Fibroblast of the aortic adventitia (primary cell): ENCODE measurements around the gene GOSR1. TPM values are rescaled to one million over a fixed set of nuclear protein-coding genes. Genes with fewer than 3 reads are reported as not detected.
"Not testable (repeated sequence)": the region's sequence is repeated elsewhere in the genome, so short reads cannot be mapped to it uniquely, and the experiment has no call there.

Experiments used
- DNase-seq: peaks from one replicate; pipeline ENCODE4 v3.0.0-alpha.2; 2010; ENCODE audit warnings: low read depth
- H3K4me3 ChIP-seq: 2 replicates; pipeline ENCODE4 v1.5.1; 2011; ENCODE audit warnings: low read depth, mild to moderate bottlenecking, control low read depth, low read length, moderate library complexity
- CTCF ChIP-seq: IDR thresholded peaks from 2 replicates; pipeline ENCODE4 v1.5.1; 2011; ENCODE audit warnings: mild to moderate bottlenecking, low read length, control low read depth, inconsistent platforms; ENCODE audit not compliant: insufficient read depth
- total RNA-seq: library from RNA; depleted of rRNA; stranded (reverse); fragments of >200 nt; gene quantifications from 2 replicates; pipeline ENCODE4 v1.2.3, GENCODE V29; 2012; ENCODE audit warnings: low replicate concordance

The GOSR1 gene
- total RNA-seq, 1 donor: 39.4 TPM

- no peak overlapping the region for H3K4me3 ChIP-seq
- DNase-seq: peak; percentile 59
- no peak for TF ChIP-seq CTCF
Measured at GRCh38 chr17:30530346-30531025, 53.3 kb downstream of the GOSR1 start.

GRCh38 chr17:30532871-30533270 lies 55.7 kb downstream of the GOSR1 start:
- no peak for DNase-seq
- TF ChIP-seq CTCF: no peak
- no peak overlapping the region for H3K4me3 ChIP-seq

- no peak for TF ChIP-seq CTCF
- DNase-seq: no peak
- H3K4me3 ChIP-seq: no peak overlapping the region
Measured at GRCh38 chr17:30534298-30534697, 57.1 kb downstream of the GOSR1 start.

- no peak for TF ChIP-seq CTCF
- H3K4me3 ChIP-seq: no peak overlapping the region
- no peak for DNase-seq
Measured at GRCh38 chr17:30534938-30535921, 58.0 kb downstream of the GOSR1 start.

GRCh38 chr17:30536846-30537245 lies 59.6 kb downstream of the GOSR1 start:
- H3K4me3 ChIP-seq, DNase-seq: not testable (repeated sequence)

GRCh38 chr17:30537667-30538066 lies 60.5 kb downstream of the GOSR1 start:
- H3K4me3 ChIP-seq, DNase-seq: not testable (repeated sequence)

DNA sequence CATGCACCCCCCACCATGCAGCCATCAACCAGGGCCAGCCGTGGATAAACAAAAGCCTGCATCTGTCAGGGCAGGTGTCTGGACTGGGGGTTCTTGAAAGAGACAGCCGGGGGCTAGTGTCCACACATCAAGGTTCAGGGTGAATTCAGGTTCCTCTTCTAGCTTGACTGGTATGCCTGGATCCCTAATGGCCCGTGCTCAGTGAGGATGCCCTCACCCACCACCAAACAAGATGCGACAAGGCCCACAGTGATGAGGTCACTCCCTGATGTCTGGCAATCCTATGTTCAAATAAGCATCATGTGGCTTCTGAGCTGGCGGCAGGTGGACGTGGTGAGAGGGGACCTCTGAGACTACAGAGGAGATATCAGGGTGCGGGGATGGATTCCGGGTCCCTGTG lies 64.6 kb downstream of the GOSR1 start:
- H3K4me3 ChIP-seq: no peak overlapping the region
- DNase-seq: no peak
- no peak for TF ChIP-seq CTCF

DNA sequence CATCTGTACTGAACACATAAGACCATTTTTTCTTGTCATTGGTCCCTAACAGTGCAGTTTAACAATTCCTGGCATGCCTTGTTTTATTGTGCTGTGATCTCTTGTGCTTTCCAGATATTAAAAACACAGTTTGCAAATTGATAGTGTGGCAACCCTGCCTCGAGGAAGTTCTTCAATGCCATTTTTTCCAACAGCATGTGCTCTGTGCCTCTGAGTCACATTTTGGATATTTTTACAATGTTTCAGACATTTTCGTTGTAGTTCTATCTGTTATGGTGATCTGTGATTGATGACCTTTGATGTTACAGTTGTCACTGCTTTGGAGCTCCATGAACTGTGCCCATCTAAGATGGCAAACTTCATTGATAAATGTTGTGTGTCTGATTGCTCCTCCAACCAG lies 66.2 kb downstream of the GOSR1 start:
- DNase-seq: no peak
- no peak overlapping the region for H3K4me3 ChIP-seq
- TF ChIP-seq CTCF: no peak
